HG02840 (cell line): Measurements from ENCODE around the gene TOR4A.
"Not testable (repeated sequence)": the region's sequence is repeated elsewhere in the genome, so short reads cannot be mapped to it uniquely, and the experiment has no call there.

ENCODE experiments used
- ATAC-seq: cut with Tn5 transposase; IDR thresholded peaks from one replicate; pipeline ENCODE4 v1.9.1; 2021; ENCODE audit warnings: mild to moderate bottlenecking, moderate library complexity, moderate number of reproducible peaks; ENCODE audit not compliant: unreplicated experiment, low FRiP score

The TOR4A gene

GRCh38 chr9:137251490-137252268, 25.8 kb upstream of the TOR4A start:
- no peak for ATAC-seq

- no peak for ATAC-seq
Observed at GRCh38 chr9:137252555-137253506, 24.7 kb upstream of the TOR4A start.

GRCh38 chr9:137253717-137254623, 23.6 kb upstream of the TOR4A start:
- no peak for ATAC-seq

- peak; percentile 81 for ATAC-seq
Observed at GRCh38 chr9:137254624-137255447, 22.7 kb upstream of the TOR4A start, which contains the start of gene NELFB. Gene NELFB (plus strand): TSS chr9:137255327.

GRCh38 chr9:137255448-137256114, 21.9 kb upstream of the TOR4A start:
- ATAC-seq: peak; percentile 35

GRCh38 chr9:137256362-137256761, 21.2 kb upstream of the TOR4A start:
- no peak for ATAC-seq

GRCh38 chr9:137256856-137257255, 20.7 kb upstream of the TOR4A start:
- no peak for ATAC-seq

GRCh38 chr9:137262173-137262908, 15.2 kb upstream of the TOR4A start:
- ATAC-seq: not testable (repeated sequence)

- no peak for ATAC-seq
Observed at GRCh38 chr9:137262909-137263285, 14.6 kb upstream of the TOR4A start.

- no peak for ATAC-seq
Observed at GRCh38 chr9:137263506-137263905, 14.0 kb upstream of the TOR4A start.

- no peak for ATAC-seq
Observed at GRCh38 chr9:137264067-137264466, 13.5 kb upstream of the TOR4A start.

GRCh38 chr9:137265496-137266161, 11.9 kb upstream of the TOR4A start:
- ATAC-seq: no peak

- no peak for ATAC-seq
Observed at GRCh38 chr9:137266162-137266527, 11.4 kb upstream of the TOR4A start.

- ATAC-seq: no peak
Observed at GRCh38 chr9:137266585-137267453, 10.7 kb upstream of the TOR4A start.

GRCh38 chr9:137267933-137268355, 9.6 kb upstream of the TOR4A start:
- no peak for ATAC-seq

GRCh38 chr9:137268538-137269201, 8.9 kb upstream of the TOR4A start:
- no peak for ATAC-seq
